Upper lobe of left lung (tissue), 6 donors: Measurements from ENCODE around the gene TUBB1. TPM values are rescaled to one million over a fixed set of nuclear protein-coding genes. Genes with fewer than 3 reads are reported as not detected.

ENCODE experiments used
- ATAC-seq, 2 donors: fragments of 200-7000 bp; cut with Tn5 transposase; one replicate each; pipeline ENCODE4 v1.9.1; 2022; ENCODE audit warnings: mild to moderate bottlenecking in 2 of 2, moderate library complexity in 2 of 2; ENCODE audit not compliant: low FRiP score in 2 of 2
- DNase-seq, 2 donors: peaks; one replicate each; pipeline ENCODE4 v3.0.0-alpha.2; 2019 to 2020
- H3K27ac ChIP-seq, 4 donors: fragments of 200-600 bp; sonication (generic); one replicate each; pipeline ENCODE4 v1.5.1; 2016 to 2019
- H3K27me3 ChIP-seq, 4 donors: fragments of 200-600 bp; sonication (generic); one replicate each; pipeline ENCODE4 v1.5.1; 2017 to 2019
- H3K36me3 ChIP-seq, 4 donors: fragments of 200-600 bp; sonication (generic); one replicate each; pipeline ENCODE4 v1.5.1; 2016 to 2019
- H3K4me1 ChIP-seq, 4 donors: fragments of 200-600 bp; sonication (generic); one replicate each; pipeline ENCODE4 v1.5.1; 2018 to 2019
- H3K4me3 ChIP-seq, 4 donors: fragments of 200-600 bp; sonication (generic); one replicate each; pipeline ENCODE4 v1.5.1; 2017 to 2019; ENCODE audit warnings: mild to moderate bottlenecking in 2 of 4, moderate library complexity in 1 of 4
- H3K9me3 ChIP-seq, 4 donors: fragments of 200-600 bp; sonication (generic); one replicate each; pipeline ENCODE4 v1.5.1; 2018 to 2019
- CTCF ChIP-seq, 6 experiments: fragments of 450-650 bp in 4 of 6; fragments of 200-600 bp in 2 of 6; sonication (generic) in 2 of 6; IDR thresholded peaks; one replicate each; pipeline ENCODE4 v1.5.1; 2016 to 2019; ENCODE audit warnings: antibody characterized with exemption in 6 of 6
- EP300 ChIP-seq, 4 donors: sonication (generic); formaldehyde crosslinking; IDR thresholded peaks; one replicate each; pipeline ENCODE4 v1.5.1; 2017; ENCODE audit warnings: antibody characterized with exemption in 4 of 4, control low read depth in 2 of 4
- POLR2A ChIP-seq, 4 donors: fragments of 450-650 bp; IDR thresholded peaks; one replicate each; pipeline ENCODE4 v1.5.1; 2016 to 2017; ENCODE audit warnings: antibody characterized with exemption in 4 of 4, mild to moderate bottlenecking in 2 of 4
- POLR2AphosphoS5 ChIP-seq, 2 donors: sonication (generic); formaldehyde crosslinking; IDR thresholded peaks; one replicate each; pipeline ENCODE4 v1.5.1; 2017; ENCODE audit warnings: antibody characterized with exemption in 2 of 2
- WGBS, 2 donors: methylation state at CpG; one replicate each; pipeline ENCODE4 v1.1.5; 2017 to 2018; 5-methylcytosine and 5-hydroxymethylcytosine counted together
- total RNA-seq, 6 donors: library from RNA; depleted of rRNA in 4 of 6; stranded (reverse); fragments of >200 nt in 4 of 6; gene quantifications; one replicate each; pipeline versions ENCODE4 v1.1.0 to v1.2.1, GENCODE V29; 2016 to 2021
- donor health status: DM: no; HTN: no; CAD: no; lungs with moderate emphysema.
- donor health status: DM: no; HTN: yes; CAD: no; lungs with severe emphysema.

Gene TUBB1
- total RNA-seq, 6 donors from 2014 or later = 1.5 to 9.3 (median 2.6) TPM

DNA sequence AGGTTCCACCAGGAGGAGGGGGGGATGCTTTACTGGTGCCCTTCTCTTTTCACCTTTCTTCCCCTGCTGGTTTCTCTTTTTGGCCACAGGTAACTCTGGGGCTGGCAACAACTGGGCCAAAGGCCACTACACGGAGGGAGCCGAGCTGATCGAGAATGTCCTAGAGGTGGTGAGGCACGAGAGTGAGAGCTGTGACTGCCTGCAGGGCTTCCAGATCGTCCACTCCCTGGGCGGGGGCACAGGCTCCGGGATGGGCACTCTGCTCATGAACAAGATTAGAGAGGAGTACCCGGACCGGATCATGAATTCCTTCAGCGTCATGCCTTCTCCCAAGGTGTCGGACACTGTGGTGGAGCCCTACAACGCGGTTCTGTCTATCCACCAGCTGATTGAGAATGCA is 4.4 kb downstream of the TUBB1 start:
- ATAC-seq (no peak), DNase-seq (peak in 1 of 2 donors; percentile 48)
- Histone ChIP-seq H3K4me3 (no peak overlapping the region), H3K27ac (no peak overlapping the region), H3K9me3 (no peaks in the 10 kb centered on the region), H3K27me3 (no peaks in the 10 kb centered on the region), H3K36me3 (peaks cover 14 to 67% (median 40%) of the 10 kb centered on the region in 4 donors), H3K4me1 (peaks cover 7 to 23% (median 12%) of the 10 kb centered on the region in 4 donors)
- 97% methylated on average over 13 of the region's 13 CpGs for WGBS, 2 donors
- TF ChIP-seq POLR2A (IDR thresholded peaks at IDR 0.05) = no peak
- TF ChIP-seq POLR2AphosphoS5 (IDR thresholded peaks at IDR 0.05) = no peak
- TF ChIP-seq CTCF (IDR thresholded peaks at IDR 0.05) = no peak

DNA sequence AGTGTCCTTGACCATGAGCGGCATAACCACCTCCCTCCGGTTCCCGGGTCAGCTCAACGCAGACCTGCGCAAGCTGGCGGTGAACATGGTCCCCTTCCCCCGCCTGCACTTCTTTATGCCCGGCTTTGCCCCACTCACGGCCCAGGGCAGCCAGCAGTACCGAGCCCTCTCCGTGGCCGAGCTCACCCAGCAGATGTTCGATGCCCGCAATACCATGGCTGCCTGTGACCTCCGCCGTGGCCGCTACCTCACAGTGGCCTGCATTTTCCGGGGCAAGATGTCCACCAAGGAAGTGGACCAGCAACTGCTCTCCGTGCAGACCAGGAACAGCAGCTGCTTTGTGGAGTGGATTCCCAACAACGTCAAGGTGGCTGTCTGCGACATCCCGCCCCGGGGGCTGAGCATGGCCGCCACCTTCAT is 4.9 kb downstream of the TUBB1 start:
- WGBS, 2 donors = 97 to 98% methylated on average over 15 to 23 of the region's 24 CpGs
- ATAC-seq = peak in 1 of 2 donors; percentile 30
- Histone ChIP-seq H3K9me3 (no peaks in the 10 kb centered on the region), H3K27me3 (no peaks in the 10 kb centered on the region), H3K36me3 (peaks cover 14 to 72% (median 40%) of the 10 kb centered on the region in 4 donors), H3K4me3 (no peak overlapping the region), H3K27ac (no peak overlapping the region), H3K4me1 (peaks cover 12 to 28% (median 17%) of the 10 kb centered on the region in 4 donors)
- peak in 1 of 2 donors; percentile 63 for DNase-seq
- TF ChIP-seq POLR2AphosphoS5 (IDR thresholded peaks at IDR 0.05) (no peak), POLR2A (IDR thresholded peaks at IDR 0.05) (no peak), EP300 (IDR thresholded peaks at IDR 0.05) (no peak), CTCF (IDR thresholded peaks at IDR 0.05) (no peak)

GRCh38 chr20:59025086-59025485 is 5.9 kb downstream of the TUBB1 start:
- TF ChIP-seq POLR2A (IDR thresholded peaks at IDR 0.05) (no peak), EP300 (IDR thresholded peaks at IDR 0.05) (no peak), POLR2AphosphoS5 (IDR thresholded peaks at IDR 0.05) (no peak), CTCF (IDR thresholded peaks at IDR 0.05) (no peak)
- Histone ChIP-seq H3K9me3 (no peaks in the 10 kb centered on the region), H3K4me3 (no peak overlapping the region), H3K27ac (no peak overlapping the region), H3K27me3 (no peaks in the 10 kb centered on the region), H3K4me1 (peaks cover 22 to 37% (median 27%) of the 10 kb centered on the region in 4 donors), H3K36me3 (peaks cover 14 to 82% (median 45%) of the 10 kb centered on the region in 4 donors)
- DNase-seq = no peak
- no peak for ATAC-seq
- 74 to 87% methylated on average over 2 of the region's 2 CpGs for WGBS, 2 donors

DNA sequence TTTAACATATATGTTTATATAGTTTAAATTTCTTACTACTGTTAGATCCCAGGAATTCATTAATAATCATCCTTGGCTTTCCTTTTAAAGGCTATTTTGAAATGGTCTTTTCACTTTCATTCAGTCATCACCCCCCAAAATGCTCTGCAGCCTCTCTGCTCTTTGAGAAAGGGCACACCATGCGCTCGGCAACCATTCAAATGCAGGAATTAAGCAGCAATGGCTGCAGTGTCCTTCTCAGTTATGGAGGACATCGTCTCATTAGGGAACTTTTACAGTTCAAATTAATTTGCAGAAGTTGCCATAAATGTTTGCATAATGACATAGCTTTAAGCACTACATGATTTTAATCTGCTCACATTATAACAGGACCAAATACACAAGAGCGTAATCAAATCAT is 6.3 kb downstream of the TUBB1 start:
- peaks cover 26 to 39% (median 31%) of the 10 kb centered on the region in 4 donors for H3K4me1 ChIP-seq
- WGBS, 2 donors = 96 to 97% methylated on average over 4 of the region's 4 CpGs
- no peak for DNase-seq
- TF ChIP-seq EP300 (IDR thresholded peaks at IDR 0.05) (no peak), POLR2A (IDR thresholded peaks at IDR 0.05) (no peak), POLR2AphosphoS5 (IDR thresholded peaks at IDR 0.05) (no peak)
- no peak for ATAC-seq
- no peak overlapping the region for H3K27ac ChIP-seq
- peaks cover 14 to 86% (median 46%) of the 10 kb centered on the region in 4 donors for H3K36me3 ChIP-seq
- H3K9me3 ChIP-seq = no peaks in the 10 kb centered on the region
- no peak overlapping the region for H3K4me3 ChIP-seq
- no peaks in the 10 kb centered on the region for H3K27me3 ChIP-seq

DNA sequence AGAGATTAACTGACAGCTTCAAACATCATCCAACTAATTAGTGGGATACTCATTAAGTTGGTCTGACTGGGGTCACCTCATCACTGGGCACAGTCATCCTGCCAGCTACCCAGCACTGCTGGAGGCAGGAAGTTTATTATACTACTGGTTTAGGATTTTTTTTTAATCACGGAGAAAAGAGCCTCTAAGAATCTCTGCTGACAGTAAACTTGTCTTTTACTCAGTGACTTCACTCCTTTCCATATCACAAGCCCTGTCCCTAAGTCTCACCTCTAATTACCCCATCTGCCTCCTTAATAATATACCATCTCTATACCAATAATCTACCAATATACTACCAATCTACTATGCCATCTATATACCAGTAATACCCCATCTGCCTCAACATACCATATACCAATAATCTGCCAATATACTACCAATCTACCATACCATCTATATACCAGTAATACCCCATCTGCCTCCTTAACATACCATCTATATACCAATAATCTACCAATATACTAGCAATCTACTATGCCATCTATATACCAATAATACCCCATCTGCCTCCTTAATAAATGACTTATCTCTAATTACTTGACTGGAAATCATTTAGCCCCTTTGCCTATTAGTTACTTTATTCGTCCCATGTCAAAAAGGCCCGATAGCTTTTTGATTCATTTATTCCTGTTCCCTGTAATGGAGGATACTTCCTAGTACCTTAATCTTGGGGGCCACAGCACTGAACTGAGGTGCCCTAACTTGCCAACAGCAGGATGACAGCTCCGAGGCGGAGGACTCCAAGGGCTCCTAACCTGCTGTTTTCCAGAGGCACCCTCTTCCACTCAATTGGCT is 7.9 kb downstream of the TUBB1 start:
- 85 to 86% methylated on average over 5 of the region's 5 CpGs for WGBS, 2 donors
- DNase-seq (no peak), ATAC-seq (no peak)
- H3K27me3 ChIP-seq = no peaks in the 10 kb centered on the region
- H3K36me3 ChIP-seq = peaks cover 14 to 82% (median 46%) of the 10 kb centered on the region in 4 donors
- no peak overlapping the region for H3K4me3 ChIP-seq
- no peak for TF ChIP-seq POLR2A (IDR thresholded peaks at IDR 0.05)
- TF ChIP-seq CTCF (IDR thresholded peaks at IDR 0.05) = no peak
- no peak for TF ChIP-seq EP300 (IDR thresholded peaks at IDR 0.05)
- no peak for TF ChIP-seq POLR2AphosphoS5 (IDR thresholded peaks at IDR 0.05)
- no peak overlapping the region for H3K27ac ChIP-seq
- H3K9me3 ChIP-seq = no peaks in the 10 kb centered on the region
- H3K4me1 ChIP-seq = peaks cover 34 to 52% (median 40%) of the 10 kb centered on the region in 4 donors
